Skeletal muscle cell (primary cell): ENCODE measurements around the gene YTHDF2.
"Not testable (repeated sequence)": the region's sequence is repeated elsewhere in the genome, so short reads cannot be mapped to it uniquely, and the experiment has no call there.

Experiments used
- DNase-seq: peaks from one replicate; pipeline ENCODE4 v3.0.0-alpha.2; 2010; ENCODE audit warnings: low read depth
- H3K4me3 ChIP-seq: 2 replicates; pipeline ENCODE4 v1.5.1; 2011; ENCODE audit warnings: low read depth, mild to moderate bottlenecking, control low read depth, low read length, moderate library complexity

The YTHDF2 gene

GRCh38 chr1:28792644-28793121 is 55.9 kb downstream of the YTHDF2 start:
- no peak overlapping the region for H3K4me3 ChIP-seq
- no peak for DNase-seq

- not testable (repeated sequence) for DNase-seq, H3K4me3 ChIP-seq
Measured at GRCh38 chr1:28794582-28794981, 57.8 kb downstream of the YTHDF2 start.

- DNase-seq, result no peak
- H3K4me3 ChIP-seq, result no peak overlapping the region
Measured at GRCh38 chr1:28796352-28797211, 59.8 kb downstream of the YTHDF2 start.

- DNase-seq, result no peak
- H3K4me3 ChIP-seq, result no peak overlapping the region
Measured at GRCh38 chr1:28800324-28800723, 63.6 kb downstream of the YTHDF2 start.

DNA sequence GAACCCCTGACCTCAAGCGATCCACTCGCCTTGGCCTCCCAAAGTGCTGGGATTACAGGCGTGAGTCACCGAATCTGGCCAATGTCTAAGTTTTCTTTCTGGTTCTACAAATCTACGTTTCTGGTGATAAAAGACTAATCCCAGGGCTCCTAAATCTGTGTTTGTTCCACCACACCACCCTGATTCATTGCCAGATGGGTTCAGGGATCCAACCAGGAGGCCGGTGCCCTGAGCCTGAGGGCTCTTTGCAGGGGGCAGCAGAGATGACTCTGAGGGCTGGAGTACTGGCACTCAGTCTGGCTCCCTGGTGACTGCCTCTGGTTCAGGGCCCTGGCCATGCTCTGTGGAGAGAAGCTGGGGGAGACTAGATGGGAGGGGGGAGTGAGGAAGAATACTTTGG is 64.7 kb downstream of the YTHDF2 start:
- DNase-seq, result no peak
- H3K4me3 ChIP-seq, result no peak overlapping the region

- no peak for DNase-seq
- H3K4me3 ChIP-seq, result no peak overlapping the region
Measured at GRCh38 chr1:28803051-28803450, 66.3 kb downstream of the YTHDF2 start.

- DNase-seq, result no peak
- no peak overlapping the region for H3K4me3 ChIP-seq
Measured at GRCh38 chr1:28803662-28804061, 66.9 kb downstream of the YTHDF2 start.

GRCh38 chr1:28804071-28804470 is 67.3 kb downstream of the YTHDF2 start:
- no peak overlapping the region for H3K4me3 ChIP-seq
- no peak for DNase-seq

DNA sequence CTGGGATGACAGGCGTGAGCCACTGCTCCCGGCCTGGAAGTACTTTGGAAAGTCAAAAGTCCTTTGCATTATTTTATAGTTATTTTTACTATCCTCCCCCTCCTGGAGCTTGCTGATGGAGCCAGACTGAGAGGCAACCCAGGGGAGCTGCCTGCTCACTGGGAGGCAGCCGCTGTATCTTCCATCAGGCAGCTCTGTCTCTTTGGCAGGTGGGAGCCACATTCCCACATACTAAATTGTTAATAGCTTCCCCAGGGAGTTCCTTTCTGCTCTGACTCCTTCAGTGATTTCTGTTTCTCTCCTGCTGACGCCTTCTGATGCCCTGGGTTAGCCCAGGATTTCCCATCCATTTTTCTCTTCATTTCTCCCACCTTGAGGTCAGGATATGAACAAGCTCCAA is 70.3 kb downstream of the YTHDF2 start:
- no peak for DNase-seq
- H3K4me3 ChIP-seq, result no peak overlapping the region

GRCh38 chr1:28807986-28808385 is 71.2 kb downstream of the YTHDF2 start:
- H3K4me3 ChIP-seq, result no peak overlapping the region
- no peak for DNase-seq

DNA sequence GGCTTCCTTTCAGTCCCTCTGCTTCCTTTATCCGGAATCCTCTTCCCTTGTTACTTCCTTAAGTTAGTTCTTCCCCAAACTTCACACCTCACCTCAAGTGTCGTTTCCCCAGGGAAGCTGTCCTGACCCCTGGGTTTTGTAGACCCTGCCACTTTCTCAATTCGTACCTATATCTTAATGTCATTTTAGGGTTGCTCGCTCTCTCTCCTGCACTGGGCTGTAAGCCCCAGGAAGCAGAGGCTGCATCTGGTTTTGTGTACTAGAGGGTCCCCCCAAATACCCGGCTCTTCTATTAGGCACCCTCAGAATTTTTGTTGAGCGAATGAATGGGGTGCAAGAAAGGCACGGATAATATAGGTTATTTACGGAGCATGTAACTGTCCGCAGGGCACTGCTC is 74.6 kb downstream of the YTHDF2 start:
- H3K4me3 ChIP-seq, result no peak overlapping the region
- DNase-seq, result no peak

GRCh38 chr1:28811766-28812668 is 75.3 kb downstream of the YTHDF2 start, which contains the start of gene OPRD1:
TSS of gene OPRD1 (plus strand) at chr1:28812170. CDS start at chr1:28812384, 214 bp downstream.
- DNase-seq, result no peak
- H3K4me3 ChIP-seq, result no peak within 1 kb of the TSS

DNA sequence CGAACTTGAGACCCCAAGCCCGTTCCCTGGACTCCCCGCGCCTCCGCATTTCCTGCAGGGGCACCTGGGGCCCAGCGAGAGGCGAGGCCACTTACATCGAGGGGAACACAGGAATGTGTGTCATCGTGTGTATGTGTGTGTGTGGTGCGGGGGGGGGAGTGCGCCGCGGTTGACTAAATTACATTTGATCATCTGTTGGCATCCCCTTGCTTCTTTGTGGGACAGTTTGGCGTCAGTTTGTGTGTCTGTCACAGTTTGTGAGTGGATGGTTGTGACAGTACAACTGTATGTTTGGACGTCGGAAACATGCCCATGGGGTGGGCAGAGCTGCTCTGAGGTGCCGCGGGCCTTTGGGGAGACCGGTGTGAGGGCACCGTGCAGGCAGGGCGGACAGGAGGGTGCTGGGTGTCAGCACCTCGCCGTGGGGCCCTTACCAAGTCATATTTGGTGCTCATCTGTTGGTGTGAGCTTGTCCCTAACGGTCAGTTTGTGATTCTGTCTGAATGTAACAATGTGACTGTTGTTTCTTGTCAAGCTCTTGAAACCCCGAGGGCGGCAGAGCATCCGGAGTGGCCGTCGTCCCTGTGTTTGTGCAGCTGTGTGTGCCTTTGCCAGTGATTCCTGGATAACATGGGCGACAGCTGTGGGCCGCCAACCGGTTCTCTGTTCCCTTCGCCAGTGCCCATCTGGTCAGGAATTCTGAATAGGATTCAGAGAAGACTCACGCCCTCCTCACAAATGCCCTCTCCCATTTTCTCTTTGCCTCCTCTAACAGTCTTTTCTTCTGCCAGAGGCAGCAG is 76.1 kb downstream of the YTHDF2 start:
- DNase-seq, result peak; percentile 3
- H3K4me3 ChIP-seq, result no peak overlapping the region

- H3K4me3 ChIP-seq, result no peak overlapping the region
- no peak for DNase-seq
Measured at GRCh38 chr1:28813931-28814465, 77.3 kb downstream of the YTHDF2 start.

GRCh38 chr1:28815533-28816185 is 78.9 kb downstream of the YTHDF2 start:
- DNase-seq, result no peak
- no peak overlapping the region for H3K4me3 ChIP-seq

DNA sequence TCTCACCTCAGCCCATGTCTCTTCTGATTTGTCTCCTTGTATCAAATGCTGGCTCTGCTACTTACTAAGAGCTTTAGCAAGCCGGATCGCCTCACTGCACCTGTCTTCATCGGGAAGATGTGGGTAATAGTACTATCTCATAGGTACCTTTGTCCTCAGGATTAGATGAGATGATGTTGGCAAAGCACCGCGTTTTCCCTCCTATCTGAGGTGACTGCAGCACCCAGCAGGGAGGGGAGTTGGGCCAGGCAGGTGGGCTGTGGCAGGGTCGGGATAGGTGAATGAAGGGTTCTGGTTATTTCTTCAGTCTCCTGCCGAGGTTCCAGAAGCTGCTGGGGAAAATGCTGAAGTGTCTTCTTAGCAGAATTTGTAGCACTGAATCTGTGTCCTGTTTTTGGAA is 80.4 kb downstream of the YTHDF2 start:
- DNase-seq, result no peak
- no peak overlapping the region for H3K4me3 ChIP-seq

- no peak overlapping the region for H3K4me3 ChIP-seq
- no peak for DNase-seq
Measured at GRCh38 chr1:28819020-28819419, 82.3 kb downstream of the YTHDF2 start.
